Small intestine (tissue), 7 donors: Measurements from ENCODE around the gene LAMA4. TPM values are rescaled to one million over a fixed set of nuclear protein-coding genes. Genes with fewer than 3 reads are reported as not detected.
A peak's percentile ranks its signal among the peaks of the same experiment; 100 is the strongest.

ENCODE experiments used
- DNase-seq, 2 donors: peaks; one replicate each; pipeline versions ENCODE4 v3.0.0 to v3.0.0-alpha.2; 2013
- FAIRE-seq: peaks from 2 replicates; lab custom pipeline; 2012; peaks lifted over from hg19 to GRCh38; lab: Jason Lieb, UNC
- H3K27ac ChIP-seq, 3 donors: one replicate each; pipeline ENCODE4 v1.5.1; 2013; ENCODE audit warnings: low read length in 2 of 3, mild to moderate bottlenecking in 2 of 3, control low read depth in 1 of 3, inconsistent platforms in 1 of 3, low read depth in 1 of 3, moderate library complexity in 1 of 3
- H3K27me3 ChIP-seq, 3 donors: one replicate each; pipeline ENCODE4 v1.6.1; 2013; ENCODE audit warnings: low read length in 3 of 3, inconsistent platforms in 1 of 3; ENCODE audit not compliant: control insufficient read depth in 3 of 3, insufficient read depth in 3 of 3
- H3K36me3 ChIP-seq, 3 donors: one replicate each; pipeline ENCODE4 v1.6.1; 2013; ENCODE audit warnings: low read length in 3 of 3, inconsistent platforms in 1 of 3, low read depth in 1 of 3, mild to moderate bottlenecking in 1 of 3, moderate library complexity in 1 of 3; ENCODE audit not compliant: control insufficient read depth in 3 of 3, insufficient read depth in 2 of 3
- H3K4me1 ChIP-seq, 3 donors: one replicate each; pipeline ENCODE4 v1.6.1; 2013; ENCODE audit warnings: low read length in 2 of 3, inconsistent platforms in 1 of 3, low read depth in 1 of 3, mild to moderate bottlenecking in 1 of 3, moderate library complexity in 1 of 3; ENCODE audit not compliant: control insufficient read depth in 3 of 3, insufficient read depth in 2 of 3
- H3K4me3 ChIP-seq, 3 donors: one replicate each; pipeline ENCODE4 v1.5.1; 2013; ENCODE audit warnings: low read length in 3 of 3, control low read depth in 1 of 3, inconsistent platforms in 1 of 3, low read depth in 1 of 3, mild to moderate bottlenecking in 1 of 3, moderate library complexity in 1 of 3
- H3K9me3 ChIP-seq, 2 donors: one replicate each; pipeline ENCODE4 v1.6.1; 2013; ENCODE audit warnings: low read depth in 1 of 2, low read length in 1 of 2; ENCODE audit not compliant: control insufficient read depth in 2 of 2, insufficient read depth in 1 of 2
- WGBS, 3 donors: extraction: QIAGEN DNeasy Blood & Tissue Kit; methylation state at CpG; one replicate each; pipeline ENCODE4 v1.1.7; 2013; 5-methylcytosine and 5-hydroxymethylcytosine counted together
- polyA plus RNA-seq, 4 donors: library from polyadenylated mRNA; stranded (reverse) in 3 of 4; unstranded in 1 of 4; fragments of 200-250 nt in 3 of 4; fragments of 120-200 nt in 1 of 4; gene quantifications; one replicate each; pipeline versions ENCODE4 v1.2.1 to v1.2.3, GENCODE V29; 2013
- donor health status: healthy with polysubstance abuse.
- donor health status: control.
- donor health status: control.
- donor health status: Bipolar disorder and iron deficiency.
- donor health status: healthy.

The LAMA4 gene
- polyA plus RNA-seq, 4 donors: 2.0 to 29.7 (median 9.1) TPM

- Histone ChIP-seq H3K36me3 (peaks cover 0 to 2% (median 0%) of the 10 kb centered on the region in 3 donors), H3K27me3 (no peaks in the 10 kb centered on the region), H3K27ac (no peak overlapping the region), H3K4me1 (peaks cover 0 to 7% (median 2%) of the 10 kb centered on the region in 3 donors), H3K4me3 (no peak overlapping the region), H3K9me3 (no peaks in the 10 kb centered on the region)
- DNase-seq: no peak
- FAIRE-seq: no peak
- WGBS, 3 donors: 81 to 85% (median 83%) methylated on average over 6 to 7 of the region's 7 CpGs
These were observed 25.7 kb downstream of the LAMA4 start for GRCh38 chr6:112228480-112229332.

DNA sequence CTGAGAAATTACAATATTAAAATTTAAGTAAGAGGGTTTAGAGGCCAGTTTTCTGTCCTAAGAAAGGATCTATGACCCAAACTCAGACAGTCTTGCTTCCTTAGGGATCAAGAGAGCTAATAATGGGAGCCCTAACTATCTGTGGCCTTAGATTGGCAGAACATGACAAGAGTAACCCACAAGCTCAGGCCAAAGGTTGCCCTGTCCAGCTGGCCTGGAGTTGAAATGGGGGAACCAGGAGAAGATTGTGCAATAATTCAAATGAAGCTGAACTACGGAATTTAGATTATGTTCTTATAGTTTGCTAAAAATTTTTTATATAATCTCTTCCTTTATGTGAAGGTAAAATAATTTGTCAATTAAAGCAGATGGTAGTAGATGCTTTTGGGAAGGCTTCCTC, 26.4 kb downstream of the LAMA4 start:
- H3K27ac ChIP-seq: peak overlapping the region in 1 of 3 donors; percentile 64
- peaks cover 0 to 2% (median 0%) of the 10 kb centered on the region in 3 donors for H3K36me3 ChIP-seq
- WGBS, 3 donors: 49 to 61% (median 59%) methylated on average over 1 of the region's 1 CpG
- no peaks in the 10 kb centered on the region for H3K9me3 ChIP-seq
- peaks cover 0 to 7% (median 2%) of the 10 kb centered on the region in 3 donors for H3K4me1 ChIP-seq
- FAIRE-seq (no peak), DNase-seq (no peak)
- H3K4me3 ChIP-seq: no peak overlapping the region
- no peaks in the 10 kb centered on the region for H3K27me3 ChIP-seq

DNA sequence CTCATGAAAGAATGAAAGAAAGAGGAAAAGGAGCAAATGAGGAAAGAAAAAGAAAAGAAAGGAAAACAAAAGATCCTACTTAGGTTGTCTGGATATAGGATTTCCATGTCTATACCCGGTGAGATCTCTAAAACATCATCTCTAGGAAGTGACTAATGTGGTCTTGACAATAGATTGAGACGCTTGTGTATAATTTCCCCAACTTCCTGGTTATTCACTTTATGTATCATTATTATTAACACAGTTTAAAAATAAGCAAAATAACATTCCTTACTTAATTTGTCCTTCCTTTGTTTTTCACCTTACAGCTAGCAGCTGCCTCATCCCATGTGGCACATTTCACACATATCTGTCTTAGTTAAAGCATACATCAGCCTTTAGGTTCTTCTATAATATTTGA, 27.0 kb downstream of the LAMA4 start:
- peaks cover 0 to 7% (median 2%) of the 10 kb centered on the region in 3 donors for H3K4me1 ChIP-seq
- DNase-seq (no peak), FAIRE-seq (no peak)
- H3K36me3 ChIP-seq: peaks cover 0 to 2% (median 0%) of the 10 kb centered on the region in 3 donors
- H3K9me3 ChIP-seq: no peaks in the 10 kb centered on the region
- 76 to 94% (median 80%) methylated on average over 2 of the region's 2 CpGs for WGBS, 3 donors
- H3K27ac ChIP-seq: peak overlapping the region in 1 of 3 donors; percentile 64
- H3K27me3 ChIP-seq: no peaks in the 10 kb centered on the region
- H3K4me3 ChIP-seq: no peak overlapping the region

- Histone ChIP-seq H3K27ac (peak overlapping the region in 1 of 3 donors; percentile 21), H3K36me3 (peaks cover 0 to 2% (median 0%) of the 10 kb centered on the region in 3 donors), H3K4me3 (no peak overlapping the region), H3K9me3 (no peaks in the 10 kb centered on the region), H3K27me3 (no peaks in the 10 kb centered on the region), H3K4me1 (peaks cover 0 to 7% (median 2%) of the 10 kb centered on the region in 3 donors)
- DNase-seq (no peak), FAIRE-seq (no peak)
- 52 to 65% (median 62%) methylated on average over 1 of the region's 1 CpG for WGBS, 3 donors
These were observed 28.7 kb downstream of the LAMA4 start for GRCh38 chr6:112225691-112226090.

- FAIRE-seq (no peak), DNase-seq (no peak)
- Histone ChIP-seq H3K9me3 (no peaks in the 10 kb centered on the region), H3K4me3 (no peak overlapping the region), H3K27me3 (no peaks in the 10 kb centered on the region), H3K4me1 (peaks cover 0 to 7% (median 2%) of the 10 kb centered on the region in 3 donors), H3K36me3 (peaks cover 0 to 2% (median 0%) of the 10 kb centered on the region in 3 donors), H3K27ac (peak overlapping the region in 1 of 3 donors; percentile 73)
- 82 to 94% (median 83%) methylated on average over 2 of the region's 2 CpGs for WGBS, 3 donors
These were observed 30.3 kb downstream of the LAMA4 start for GRCh38 chr6:112224088-112224487.

- FAIRE-seq (no peak), DNase-seq (no peak)
- 60 to 87% (median 77%) methylated on average over 3 of the region's 3 CpGs for WGBS, 3 donors
- H3K4me3 ChIP-seq: no peak overlapping the region
- H3K36me3 ChIP-seq: no peaks in the 10 kb centered on the region
- peaks cover 0 to 7% (median 2%) of the 10 kb centered on the region in 3 donors for H3K4me1 ChIP-seq
- H3K9me3 ChIP-seq: no peaks in the 10 kb centered on the region
- no peaks in the 10 kb centered on the region for H3K27me3 ChIP-seq
- H3K27ac ChIP-seq: peak overlapping the region in 2 of 3 donors; percentile 39 to 73
These were observed 31.1 kb downstream of the LAMA4 start for GRCh38 chr6:112223070-112223861.

DNA sequence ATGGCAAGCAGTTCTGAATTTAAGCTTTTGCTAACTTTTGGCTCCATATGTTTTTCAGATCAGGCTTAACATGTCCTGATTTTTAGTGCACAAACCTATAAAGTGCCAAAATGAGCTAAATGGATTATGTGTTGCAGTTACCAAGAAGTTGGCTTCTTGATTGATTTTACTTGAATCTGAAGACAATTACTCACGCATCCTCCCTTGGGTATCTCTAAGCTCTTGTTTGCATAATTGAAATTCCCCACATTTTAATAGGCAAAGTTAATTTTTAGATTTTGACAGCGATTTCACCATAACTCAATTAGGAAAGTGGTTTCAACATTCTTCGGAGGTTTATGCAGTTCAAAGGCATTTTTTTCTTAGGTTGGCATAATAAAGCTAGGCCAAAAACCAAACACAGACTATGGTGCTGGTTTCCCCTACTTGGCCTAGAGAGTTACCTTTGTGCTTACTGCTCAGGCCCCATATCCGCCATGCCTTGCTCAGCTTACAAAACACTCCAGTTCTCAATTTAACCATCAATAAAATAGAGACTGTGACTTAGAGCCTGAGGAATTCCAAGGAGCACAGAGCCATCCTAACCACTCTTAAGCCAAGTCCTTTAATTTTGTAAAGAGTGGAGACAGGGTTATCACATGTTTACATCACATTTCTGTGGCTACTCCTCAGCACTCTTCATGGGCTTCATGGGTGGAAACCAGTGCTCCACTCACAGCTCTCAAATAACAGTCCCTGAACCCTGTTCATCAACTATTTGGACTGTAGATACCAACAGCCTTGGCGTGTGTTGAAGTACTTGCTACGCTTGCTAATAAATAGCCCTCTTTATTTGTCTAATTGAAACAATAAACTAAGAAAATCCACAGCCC, 32.1 kb downstream of the LAMA4 start:
- WGBS, 3 donors: 63 to 79% (median 77%) methylated on average over 6 of the region's 6 CpGs

More for the DNA sequence above, 32.1 kb downstream of the LAMA4 start:
- no peaks in the 10 kb centered on the region for H3K27me3 ChIP-seq
- FAIRE-seq (no peak), DNase-seq (no peak)
- H3K36me3 ChIP-seq: no peaks in the 10 kb centered on the region
- peaks cover 0 to 7% (median 2%) of the 10 kb centered on the region in 3 donors for H3K4me1 ChIP-seq
- no peak overlapping the region for H3K4me3 ChIP-seq
- H3K9me3 ChIP-seq: no peaks in the 10 kb centered on the region
- H3K27ac ChIP-seq: peak overlapping the region in 2 of 3 donors; percentile 39 to 72
